OCI-LY7 (cell line): Measurements from ENCODE around the gene ERGIC1.

ENCODE experiments used
- EZH2phosphoT487 ChIP-seq: fragments of 200-600 bp; sonication (generic); IDR thresholded peaks from 2 replicates; pipeline ENCODE4 v1.6.1; 2018; ENCODE audit warnings: low read depth, borderline replicate concordance, mild to moderate bottlenecking, mixed run types, antibody characterized with exemption, low read length, moderate library complexity, mixed read lengths
- TF ChIP-seq, protein P1 (sequence below): fragments of 200-600 bp; sonication (generic); conservative IDR thresholded peaks from 2 replicates; pipeline ENCODE4 v1.5.1; 2014; ENCODE audit warnings: mild to moderate bottlenecking, antibody characterized with exemption, low read length, moderate library complexity, mixed read lengths

DNA sequence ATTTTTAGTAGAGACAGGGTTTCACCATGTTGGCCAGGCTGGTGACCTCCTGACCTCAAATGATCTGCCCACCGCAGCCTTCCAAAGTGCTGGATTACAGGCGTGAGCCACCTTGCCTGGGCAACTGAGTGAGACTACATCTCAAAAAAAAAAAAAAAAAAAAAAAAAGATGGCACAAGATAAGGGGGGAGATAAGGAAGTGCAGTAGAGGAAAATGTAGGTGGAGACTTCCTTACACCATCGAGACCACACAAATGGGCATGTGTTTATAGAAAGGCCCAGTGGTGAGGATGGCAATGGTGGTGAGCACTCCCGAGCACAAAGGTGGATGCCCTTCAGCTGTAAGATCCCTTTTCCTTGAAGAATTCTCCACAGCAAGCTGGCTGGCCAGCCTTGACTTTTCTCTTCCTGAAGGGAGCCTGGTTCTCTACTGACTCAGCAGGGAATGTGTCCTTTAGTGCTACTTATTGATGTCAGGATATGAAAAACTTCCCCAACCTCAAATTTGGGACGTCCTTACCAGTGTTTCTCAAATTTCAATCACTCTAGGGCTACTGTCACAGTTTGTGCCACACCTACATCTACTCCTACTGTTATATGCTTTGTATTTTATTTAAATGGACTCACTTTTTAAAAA, 28.2 kb downstream of the ERGIC1 start:
- TF ChIP-seq, protein P1, sequence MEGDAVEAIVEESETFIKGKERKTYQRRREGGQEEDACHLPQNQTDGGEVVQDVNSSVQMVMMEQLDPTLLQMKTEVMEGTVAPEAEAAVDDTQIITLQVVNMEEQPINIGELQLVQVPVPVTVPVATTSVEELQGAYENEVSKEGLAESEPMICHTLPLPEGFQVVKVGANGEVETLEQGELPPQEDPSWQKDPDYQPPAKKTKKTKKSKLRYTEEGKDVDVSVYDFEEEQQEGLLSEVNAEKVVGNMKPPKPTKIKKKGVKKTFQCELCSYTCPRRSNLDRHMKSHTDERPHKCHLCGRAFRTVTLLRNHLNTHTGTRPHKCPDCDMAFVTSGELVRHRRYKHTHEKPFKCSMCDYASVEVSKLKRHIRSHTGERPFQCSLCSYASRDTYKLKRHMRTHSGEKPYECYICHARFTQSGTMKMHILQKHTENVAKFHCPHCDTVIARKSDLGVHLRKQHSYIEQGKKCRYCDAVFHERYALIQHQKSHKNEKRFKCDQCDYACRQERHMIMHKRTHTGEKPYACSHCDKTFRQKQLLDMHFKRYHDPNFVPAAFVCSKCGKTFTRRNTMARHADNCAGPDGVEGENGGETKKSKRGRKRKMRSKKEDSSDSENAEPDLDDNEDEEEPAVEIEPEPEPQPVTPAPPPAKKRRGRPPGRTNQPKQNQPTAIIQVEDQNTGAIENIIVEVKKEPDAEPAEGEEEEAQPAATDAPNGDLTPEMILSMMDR: no peak
- TF ChIP-seq EZH2phosphoT487: no peak
